ENCODE data around the gene MED22.
"Not testable (repeated sequence)": the region's sequence is repeated elsewhere in the genome, so short reads cannot be mapped to it uniquely, and the experiment has no call there.

Gene MED22

DNA sequence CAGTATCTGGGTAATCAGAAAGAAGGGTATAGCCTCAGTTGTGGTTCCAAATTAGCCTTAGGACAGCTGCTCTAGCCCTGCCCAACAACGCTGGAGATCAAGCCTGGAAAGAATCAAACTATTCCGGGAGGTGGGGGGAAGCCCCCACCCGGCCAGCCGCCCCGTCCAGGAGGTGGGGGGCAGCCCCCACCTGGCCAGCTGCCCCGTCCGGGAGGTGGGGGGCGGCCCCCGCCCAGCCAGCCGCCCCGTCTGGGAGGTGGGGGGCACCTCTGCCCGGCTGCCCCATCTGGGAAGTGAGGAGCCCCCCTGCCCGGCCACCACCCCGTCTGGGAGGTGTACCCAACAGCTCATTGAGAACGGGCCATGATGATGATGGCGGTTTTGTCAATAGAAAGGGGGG, 47.9 kb downstream of the MED22 start:
- not testable (repeated sequence) for H3K9me3 Mint-ChIP-seq, H3K4me3 Mint-ChIP-seq, ATAC-seq, H3K36me3 Mint-ChIP-seq, H3K27ac Mint-ChIP-seq, H3K4me1 Mint-ChIP-seq
- peaks cover 24% of the 10 kb centered on the region for H3K27me3 Mint-ChIP-seq

DNA sequence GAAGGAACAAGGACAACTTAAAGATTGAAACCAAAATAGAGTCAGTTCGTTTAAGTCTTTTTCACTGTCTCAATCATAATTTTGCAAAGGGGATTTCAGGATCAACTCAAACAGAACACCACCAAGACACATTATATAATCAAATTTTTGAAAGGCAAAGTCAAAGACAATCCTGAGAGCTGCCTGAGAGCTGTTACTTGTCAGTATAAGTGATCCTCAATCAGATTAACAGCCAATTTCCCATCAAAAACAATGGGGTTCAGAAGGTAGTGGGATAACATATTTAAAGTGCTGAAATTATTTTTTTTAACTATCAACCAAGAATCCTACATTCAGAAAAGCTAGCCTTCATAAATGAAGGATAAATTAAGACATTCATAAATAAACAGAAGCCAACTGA, 53.7 kb downstream of the MED22 start:
- Mint-ChIP-seq H3K4me3 (no peak overlapping the region), H3K4me1 (no peaks in the 10 kb centered on the region), H3K36me3 (no peaks in the 10 kb centered on the region), H3K9me3 (peaks cover 20% of the 10 kb centered on the region), H3K27ac (no peak overlapping the region), H3K27me3 (peaks cover 63% of the 10 kb centered on the region)
- ATAC-seq, result no peak

DNA sequence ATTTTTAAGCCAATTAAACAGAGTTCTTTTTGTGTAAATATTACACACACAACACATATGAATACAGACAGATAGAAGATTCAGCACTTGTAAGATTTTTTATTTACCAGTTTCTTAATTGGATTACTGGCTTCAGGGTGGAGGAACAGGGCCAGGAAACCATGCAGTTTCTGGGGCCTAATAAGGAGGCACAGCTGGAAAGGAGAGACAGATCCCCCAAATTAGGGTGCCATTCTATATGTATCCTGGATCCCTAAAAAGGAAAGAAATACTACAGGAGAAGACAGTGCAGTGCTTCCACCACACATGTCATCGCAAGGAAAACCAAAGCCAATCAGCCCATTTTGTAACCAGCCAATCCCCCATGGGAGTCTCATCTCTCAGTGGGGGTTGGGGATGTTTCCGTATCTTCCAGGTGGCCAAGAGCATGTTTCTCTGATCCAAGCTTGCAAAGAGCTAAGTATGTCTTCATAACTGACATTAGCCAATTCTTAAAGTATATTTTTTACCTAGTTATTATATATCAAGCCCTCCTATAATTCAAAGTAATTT, 57.1 kb downstream of the MED22 start:
- Mint-ChIP-seq H3K9me3 (peaks cover 25% of the 10 kb centered on the region), H3K4me1 (no peaks in the 10 kb centered on the region), H3K27ac (no peak overlapping the region), H3K27me3 (peaks cover 39% of the 10 kb centered on the region), H3K36me3 (no peaks in the 10 kb centered on the region), H3K4me3 (no peak overlapping the region)
- ATAC-seq, result no peak
